Measurements from ENCODE around the gene RNF103.
"Not testable (repeated sequence)": the region's sequence is repeated elsewhere in the genome, so short reads cannot be mapped to it uniquely, and the experiment has no call there.

The RNF103 gene

GRCh38 chr2:86623494-86624266, at the start of gene RNF103:
RNF103 (minus strand) TSS chr2:86623865; CDS start chr2:86622886, 979 bp downstream.
- in situ Hi-C loops (cut with MboI; ENCODE audit: low sequenced_read_pairs), result no loop called here

- in situ Hi-C loops (cut with MboI; ENCODE audit: low sequenced_read_pairs), result no loop called here
Observed at GRCh38 chr2:86673011-86673410, 49.3 kb upstream of the RNF103 start.

GRCh38 chr2:86672027-86672545, 48.4 kb upstream of the RNF103 start:
- in situ Hi-C loops (cut with MboI; ENCODE audit: low sequenced_read_pairs), result no loop called here

GRCh38 chr2:86671337-86671981, 47.8 kb upstream of the RNF103 start:
- in situ Hi-C loops (cut with MboI; ENCODE audit: low sequenced_read_pairs), result no loop called here

GRCh38 chr2:86669323-86669722, 45.7 kb upstream of the RNF103 start:
- in situ Hi-C loops (cut with MboI; ENCODE audit: low sequenced_read_pairs), result not testable (repeated sequence)

- in situ Hi-C loops (cut with MboI; ENCODE audit: low sequenced_read_pairs), result no loop called here
Observed at GRCh38 chr2:86661333-86661732, 37.7 kb upstream of the RNF103 start.

- in situ Hi-C loops (cut with MboI; ENCODE audit: low sequenced_read_pairs), result no loop called here
Observed at GRCh38 chr2:86650188-86650587, 26.5 kb upstream of the RNF103 start.

GRCh38 chr2:86649119-86649947, 25.7 kb upstream of the RNF103 start:
- in situ Hi-C loops (cut with MboI; ENCODE audit: low sequenced_read_pairs), result no loop called here

GRCh38 chr2:86648681-86649080, 25.0 kb upstream of the RNF103 start:
- in situ Hi-C loops (cut with MboI; ENCODE audit: low sequenced_read_pairs), result no loop called here

GRCh38 chr2:86646865-86647264, 23.2 kb upstream of the RNF103 start:
- in situ Hi-C loops (cut with MboI; ENCODE audit: low sequenced_read_pairs), result no loop called here

- in situ Hi-C loops (cut with MboI; ENCODE audit: low sequenced_read_pairs), result no loop called here
Observed at GRCh38 chr2:86646329-86646728, 22.7 kb upstream of the RNF103 start.

- in situ Hi-C loops (cut with MboI; ENCODE audit: low sequenced_read_pairs), result no loop called here
Observed at GRCh38 chr2:86645752-86646151, 22.1 kb upstream of the RNF103 start.

GRCh38 chr2:86638712-86639111, 15.0 kb upstream of the RNF103 start:
- in situ Hi-C loops (cut with MboI; ENCODE audit: low sequenced_read_pairs), result no loop called here

- in situ Hi-C loops (cut with MboI; ENCODE audit: low sequenced_read_pairs), result no loop called here
Observed at GRCh38 chr2:86636842-86637241, 13.2 kb upstream of the RNF103 start.

- in situ Hi-C loops (cut with MboI; ENCODE audit: low sequenced_read_pairs), result no loop called here
Observed at GRCh38 chr2:86634352-86634751, 10.7 kb upstream of the RNF103 start.

- in situ Hi-C loops (cut with MboI; ENCODE audit: low sequenced_read_pairs), result no loop called here
Observed at GRCh38 chr2:86633155-86633651, 9.5 kb upstream of the RNF103 start.

GRCh38 chr2:86632672-86633071, 9.0 kb upstream of the RNF103 start:
- in situ Hi-C loops (cut with MboI; ENCODE audit: low sequenced_read_pairs), result no loop called here

GRCh38 chr2:86631846-86632485, 8.3 kb upstream of the RNF103 start:
- in situ Hi-C loops (cut with MboI; ENCODE audit: low sequenced_read_pairs), result no loop called here

- in situ Hi-C loops (cut with MboI; ENCODE audit: low sequenced_read_pairs), result no loop called here
Observed at GRCh38 chr2:86628091-86628522, 4.4 kb upstream of the RNF103 start.

- in situ Hi-C loops (cut with MboI; ENCODE audit: low sequenced_read_pairs), result no loop called here
Observed at GRCh38 chr2:86627550-86627949, 3.9 kb upstream of the RNF103 start.

GRCh38 chr2:86625096-86625495, 1.4 kb upstream of the RNF103 start:
- in situ Hi-C loops (cut with MboI; ENCODE audit: low sequenced_read_pairs), result no loop called here

All from HL-60/S4 treated with phorbol 12-myristate 13-acetate at 8.2 ng/mL for 4 days and 3 days (cell line).